Effector memory CD8-positive, alpha-beta T cell (primary cell): ENCODE measurements around the gene PHKA2.

Experiments used
- ATAC-seq: fragments of 150-1000 bp; cut with Tn5 transposase; replicated peaks from 2 replicates; pipeline ENCODE4 v1.10.0; 2021; ENCODE audit warnings: mild to moderate bottlenecking, moderate library complexity
- DNase-seq, 3 experiments: peaks; one replicate each; pipeline ENCODE4 v3.0.0; 2021
- H3K27ac Mint-ChIP-seq, 2 donors: one replicate each; pipeline ENCODE4 v1.8.0; 2022; ENCODE audit warnings: mild to moderate bottlenecking in 2 of 2, mixed read lengths in 2 of 2, moderate library complexity in 2 of 2
- H3K27me3 Mint-ChIP-seq, 2 donors: one replicate each; pipeline ENCODE4 v1.8.0; 2022; ENCODE audit warnings: mixed read lengths in 2 of 2
- H3K36me3 Mint-ChIP-seq: one replicate; pipeline ENCODE4 v1.8.0; 2022; ENCODE audit warnings: mild to moderate bottlenecking, moderate library complexity, mixed read lengths; ENCODE audit not compliant: insufficient read depth
- H3K4me1 Mint-ChIP-seq, 2 donors: one replicate each; pipeline ENCODE4 v1.8.0; 2022; ENCODE audit warnings: low read depth in 2 of 2, mixed read lengths in 2 of 2
- H3K4me3 Mint-ChIP-seq, 2 donors: one replicate each; pipeline ENCODE4 v1.8.0; 2022; ENCODE audit warnings: mild to moderate bottlenecking in 2 of 2, mixed read lengths in 2 of 2, moderate library complexity in 2 of 2
- H3K9me3 Mint-ChIP-seq, 2 donors: one replicate each; pipeline ENCODE4 v1.8.0; 2022; ENCODE audit warnings: mixed read lengths in 2 of 2

The PHKA2 gene

DNA sequence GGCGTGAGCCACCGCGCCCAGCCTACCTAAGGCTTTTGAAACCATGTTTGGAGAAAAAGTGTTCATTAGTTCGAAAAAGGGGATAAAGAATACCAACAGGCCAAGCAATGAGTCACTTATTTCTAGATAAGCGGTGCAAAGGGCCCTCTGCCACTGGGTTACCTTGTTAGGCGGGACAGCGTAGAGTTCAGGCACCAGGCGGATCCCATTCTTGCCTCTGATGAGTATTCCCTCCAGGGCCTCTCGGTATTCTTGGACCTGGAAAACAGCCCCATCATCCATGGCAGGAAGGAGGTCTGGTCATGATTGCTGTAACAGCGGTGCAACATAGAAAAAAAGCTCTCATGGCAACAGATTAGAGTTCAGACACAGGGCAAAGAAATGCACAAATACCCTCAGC, 48.0 kb downstream of the PHKA2 start:
- H3K36me3 Mint-ChIP-seq, result peaks cover 17% of the 10 kb centered on the region
- H3K27me3 Mint-ChIP-seq, result no peaks in the 10 kb centered on the region
- DNase-seq, result no peak
- no peaks in the 10 kb centered on the region for H3K9me3 Mint-ChIP-seq
- ATAC-seq, result no peak
- no peaks in the 10 kb centered on the region for H3K4me1 Mint-ChIP-seq
- no peak overlapping the region for H3K4me3 Mint-ChIP-seq
- H3K27ac Mint-ChIP-seq, result no peak overlapping the region

DNA sequence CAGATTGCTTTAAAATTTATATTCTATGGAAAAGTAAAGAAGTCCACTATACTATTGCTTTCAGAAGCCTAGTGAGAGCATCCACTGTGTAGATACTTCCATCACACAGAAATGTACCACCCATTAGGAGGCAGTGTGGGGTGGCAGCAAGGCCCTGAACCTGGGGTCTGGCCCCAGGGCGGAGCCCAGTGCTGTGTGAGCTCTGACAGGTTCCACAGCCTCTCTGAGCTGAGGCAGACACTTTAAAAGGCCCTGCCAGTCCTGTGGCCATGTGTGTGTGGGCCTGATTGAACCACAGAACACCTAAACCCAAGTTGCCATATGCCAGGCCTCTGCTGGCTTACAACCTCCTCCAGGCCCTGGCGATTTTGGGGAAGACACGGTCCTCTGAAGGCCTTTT, 49.2 kb downstream of the PHKA2 start:
- no peak overlapping the region for H3K4me3 Mint-ChIP-seq
- no peak for DNase-seq
- ATAC-seq, result no peak
- no peaks in the 10 kb centered on the region for H3K27me3 Mint-ChIP-seq
- peaks cover 17% of the 10 kb centered on the region for H3K36me3 Mint-ChIP-seq
- no peaks in the 10 kb centered on the region for H3K9me3 Mint-ChIP-seq
- no peak overlapping the region for H3K27ac Mint-ChIP-seq
- H3K4me1 Mint-ChIP-seq, result no peaks in the 10 kb centered on the region

DNA sequence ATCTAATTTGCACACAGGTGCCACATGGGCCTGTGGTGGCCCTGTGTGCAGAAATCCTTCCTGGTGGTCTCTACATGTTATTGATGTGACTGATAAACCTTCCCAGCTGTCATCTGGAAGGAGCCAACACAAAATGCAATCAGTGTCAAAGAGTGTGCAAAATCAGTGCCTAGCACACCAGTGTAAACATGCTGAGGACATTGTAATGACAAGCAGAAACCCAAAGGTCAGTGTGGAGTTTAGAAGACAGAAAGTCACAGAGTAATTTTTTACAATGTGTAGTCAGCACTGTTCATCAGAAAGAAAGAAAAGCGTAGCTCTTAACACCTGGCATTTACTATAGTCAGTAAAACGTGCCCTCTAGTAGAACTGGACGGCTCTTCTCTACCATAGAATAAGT, 50.3 kb downstream of the PHKA2 start:
- no peak overlapping the region for H3K27ac Mint-ChIP-seq
- ATAC-seq (no peak), DNase-seq (no peak)
- H3K36me3 Mint-ChIP-seq, result peaks cover 21% of the 10 kb centered on the region
- no peaks in the 10 kb centered on the region for H3K9me3 Mint-ChIP-seq
- H3K4me1 Mint-ChIP-seq, result no peaks in the 10 kb centered on the region
- H3K4me3 Mint-ChIP-seq, result no peak overlapping the region
- no peaks in the 10 kb centered on the region for H3K27me3 Mint-ChIP-seq

DNA sequence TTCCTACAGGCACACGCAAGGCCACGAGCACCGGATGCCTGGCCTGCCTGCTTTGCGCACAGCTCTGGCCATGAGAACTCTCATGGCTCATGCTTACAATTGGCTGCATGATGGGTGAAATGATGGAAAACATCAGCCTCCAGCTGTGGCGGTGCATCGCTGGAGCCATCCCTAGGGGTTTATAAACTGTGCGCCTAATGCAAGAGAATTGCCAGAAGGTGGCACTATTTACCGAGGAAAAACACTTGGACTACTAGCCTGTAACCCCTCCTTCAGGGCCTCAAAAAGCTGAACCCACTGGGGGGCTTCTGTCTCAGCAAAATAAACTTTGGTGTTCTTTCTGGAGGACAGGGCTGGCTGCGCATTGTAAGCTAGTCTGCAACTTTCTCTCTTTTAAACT, 51.9 kb downstream of the PHKA2 start:
- H3K9me3 Mint-ChIP-seq, result no peaks in the 10 kb centered on the region
- no peak overlapping the region for H3K27ac Mint-ChIP-seq
- DNase-seq (no peak), ATAC-seq (no peak)
- H3K27me3 Mint-ChIP-seq, result no peaks in the 10 kb centered on the region
- H3K36me3 Mint-ChIP-seq, result peaks cover 17% of the 10 kb centered on the region
- H3K4me3 Mint-ChIP-seq, result no peak overlapping the region
- H3K4me1 Mint-ChIP-seq, result no peaks in the 10 kb centered on the region

DNA sequence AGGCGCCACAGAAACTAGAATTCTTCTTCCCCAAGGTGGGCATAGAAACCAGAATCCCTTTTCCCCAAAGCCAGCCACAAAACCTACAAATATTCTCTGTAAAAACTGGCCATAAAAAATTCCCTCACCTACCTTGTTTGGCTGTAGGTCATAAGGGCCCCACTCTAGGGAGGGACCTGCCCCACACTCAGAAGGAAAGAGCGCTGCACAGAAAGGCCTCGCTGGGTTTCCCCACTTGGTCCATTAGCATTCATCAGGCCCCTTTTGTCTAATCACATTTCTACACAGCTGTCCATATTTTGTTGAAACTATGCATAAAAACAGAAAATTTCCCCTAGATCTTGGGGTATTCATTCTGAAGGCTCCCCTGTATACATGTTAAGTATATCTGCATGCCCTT, 54.1 kb downstream of the PHKA2 start:
- Mint-ChIP-seq H3K27ac (no peak overlapping the region), H3K9me3 (no peaks in the 10 kb centered on the region), H3K36me3 (peaks cover 7% of the 10 kb centered on the region), H3K4me3 (no peak overlapping the region), H3K4me1 (no peaks in the 10 kb centered on the region), H3K27me3 (no peaks in the 10 kb centered on the region)
- DNase-seq, result no peak
- ATAC-seq, result no peak

DNA sequence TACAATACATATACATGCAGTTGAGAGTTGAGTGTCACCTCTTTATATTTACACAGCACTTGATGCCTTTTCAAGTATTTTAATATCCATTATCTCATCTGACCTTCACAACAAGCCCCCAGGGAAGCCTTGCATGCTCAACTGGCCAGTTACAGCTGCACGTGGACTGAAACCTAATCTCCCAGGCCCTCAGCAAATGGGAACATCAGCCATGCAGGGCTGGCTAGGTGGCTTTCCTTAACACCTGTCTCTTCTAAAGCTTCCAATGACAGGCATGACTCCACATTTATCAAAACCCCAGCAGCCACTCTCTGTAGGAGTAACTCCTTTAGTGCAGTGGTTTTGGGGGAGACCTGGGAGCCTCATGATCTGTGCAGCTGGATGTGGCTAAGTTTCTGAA, 56.4 kb downstream of the PHKA2 start:
- Mint-ChIP-seq H3K27ac (no peak overlapping the region), H3K4me3 (no peak overlapping the region), H3K36me3 (peaks cover 4% of the 10 kb centered on the region), H3K9me3 (no peaks in the 10 kb centered on the region), H3K27me3 (no peaks in the 10 kb centered on the region), H3K4me1 (no peaks in the 10 kb centered on the region)
- ATAC-seq, result no peak
- DNase-seq, result no peak

DNA sequence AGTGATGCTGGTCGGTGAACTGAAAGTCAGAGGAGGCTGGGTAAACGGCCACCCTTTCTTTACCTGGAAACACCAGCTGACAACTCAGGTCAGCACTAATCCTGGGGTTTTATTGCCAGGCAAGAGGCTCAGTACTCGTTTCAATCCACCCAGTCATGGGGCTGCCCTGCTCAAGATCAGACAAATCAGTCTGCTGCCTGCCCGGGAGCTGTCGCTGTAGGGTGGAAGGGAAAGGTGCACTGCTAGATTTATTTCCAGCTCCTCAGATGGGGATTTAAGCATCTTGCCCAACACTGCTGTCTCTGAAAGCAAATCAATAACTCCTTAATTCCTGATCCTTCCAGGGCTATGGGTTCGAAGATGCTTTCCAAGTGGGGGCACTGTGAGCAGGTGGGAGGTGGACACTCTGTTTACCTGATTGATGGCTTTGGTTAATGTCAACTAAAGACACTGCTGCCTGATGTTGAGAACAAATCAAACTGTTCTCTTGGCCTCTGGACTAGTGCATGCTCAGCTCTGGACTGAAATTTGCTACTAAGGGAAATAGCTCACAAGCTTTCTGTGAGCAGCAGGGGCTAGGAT, 59.3 kb downstream of the PHKA2 start:
- DNase-seq (no peak), ATAC-seq (no peak)
- Mint-ChIP-seq H3K27me3 (no peaks in the 10 kb centered on the region), H3K9me3 (no peaks in the 10 kb centered on the region), H3K4me1 (no peaks in the 10 kb centered on the region), H3K4me3 (no peak overlapping the region), H3K36me3 (peaks cover 2% of the 10 kb centered on the region), H3K27ac (no peak overlapping the region)

DNA sequence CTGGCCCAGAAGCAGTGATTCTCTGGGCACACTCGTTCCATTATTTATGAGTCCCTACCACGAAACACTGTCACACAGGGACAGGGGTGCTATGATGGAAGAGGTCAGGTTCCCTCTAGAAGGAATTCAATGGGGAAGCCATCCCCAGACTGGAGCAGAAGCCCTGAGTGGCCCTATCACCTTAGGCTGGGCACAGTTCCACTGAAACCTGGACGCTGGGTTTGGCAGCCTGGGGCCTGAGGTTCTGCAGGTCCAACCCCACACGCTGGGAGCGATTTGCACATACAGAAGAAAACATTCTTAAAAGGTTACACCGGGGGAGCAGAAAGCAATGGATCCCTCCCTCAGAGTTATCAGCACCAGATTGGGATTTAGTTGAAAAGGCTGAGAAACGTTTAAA, 63.3 kb downstream of the PHKA2 start:
- no peak for ATAC-seq
- Mint-ChIP-seq H3K9me3 (no peaks in the 10 kb centered on the region), H3K36me3 (peaks cover 7% of the 10 kb centered on the region), H3K4me3 (no peak overlapping the region), H3K4me1 (no peaks in the 10 kb centered on the region), H3K27ac (no peak overlapping the region), H3K27me3 (no peaks in the 10 kb centered on the region)
- no peak for DNase-seq

DNA sequence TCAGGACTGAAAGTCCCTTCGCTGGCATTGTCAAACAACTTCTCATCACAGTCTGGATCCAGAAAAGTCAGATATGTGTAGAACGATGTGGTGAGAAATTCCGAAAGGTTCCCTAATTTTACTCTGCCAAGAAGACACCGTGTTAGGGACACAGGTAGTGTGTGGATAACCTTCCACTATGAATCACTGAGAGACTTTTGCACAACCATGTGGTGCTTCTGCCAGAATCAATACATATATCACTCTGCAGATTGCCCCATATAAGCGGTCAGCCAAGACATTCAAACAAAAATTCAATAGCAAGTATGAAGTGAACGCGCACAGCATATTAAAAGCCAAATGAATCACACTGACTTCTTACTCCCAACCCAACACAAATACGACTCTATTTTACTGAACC, 63.8 kb downstream of the PHKA2 start:
- Mint-ChIP-seq H3K27ac (no peak overlapping the region), H3K4me1 (no peaks in the 10 kb centered on the region), H3K27me3 (no peaks in the 10 kb centered on the region), H3K9me3 (no peaks in the 10 kb centered on the region), H3K36me3 (peaks cover 7% of the 10 kb centered on the region), H3K4me3 (no peak overlapping the region)
- no peak for DNase-seq
- no peak for ATAC-seq

DNA sequence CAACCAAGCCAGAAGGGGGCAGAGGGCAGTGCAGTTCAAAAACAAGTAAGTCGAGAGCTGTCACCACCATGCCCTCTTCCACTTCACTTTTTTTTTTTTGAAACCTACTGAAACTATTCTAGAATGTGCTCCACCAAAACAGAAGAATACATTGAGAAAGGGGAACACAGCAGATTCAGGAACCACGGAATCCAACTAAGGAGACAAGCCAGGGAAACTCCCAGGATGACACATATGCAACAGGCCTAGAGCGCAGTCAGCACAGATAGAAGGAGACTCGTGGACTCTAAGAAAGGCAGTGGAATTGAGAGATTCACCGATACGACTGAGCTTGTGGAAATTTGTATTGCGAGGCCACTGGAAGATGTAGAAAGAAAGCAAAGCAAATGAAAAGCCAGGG, 66.1 kb downstream of the PHKA2 start:
- no peak overlapping the region for H3K27ac Mint-ChIP-seq
- H3K27me3 Mint-ChIP-seq, result no peaks in the 10 kb centered on the region
- no peaks in the 10 kb centered on the region for H3K9me3 Mint-ChIP-seq
- ATAC-seq (no peak), DNase-seq (no peak)
- no peaks in the 10 kb centered on the region for H3K4me1 Mint-ChIP-seq
- peaks cover 13% of the 10 kb centered on the region for H3K36me3 Mint-ChIP-seq
- H3K4me3 Mint-ChIP-seq, result no peak overlapping the region

DNA sequence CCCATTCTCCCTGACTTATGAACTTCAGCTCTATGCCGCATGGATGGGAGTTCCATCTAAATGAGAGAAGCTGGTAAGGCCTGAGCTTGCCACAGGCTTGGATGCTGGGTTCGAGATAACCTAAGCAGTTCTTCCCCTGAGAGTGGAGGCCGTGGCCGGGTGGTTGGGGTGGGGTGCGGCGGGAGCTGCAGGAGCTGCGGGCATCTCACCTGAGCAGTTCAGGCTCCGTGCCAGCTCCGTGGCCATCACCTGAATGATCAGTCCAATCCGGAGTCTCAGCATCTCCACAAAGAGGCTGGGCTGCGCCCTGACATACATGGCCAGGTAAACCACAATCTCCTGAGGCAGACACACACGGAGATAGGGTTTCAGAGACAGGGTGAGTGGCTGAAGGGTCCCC, 77.6 kb downstream of the PHKA2 start:
- no peak for DNase-seq
- Mint-ChIP-seq H3K4me1 (no peaks in the 10 kb centered on the region), H3K4me3 (no peak overlapping the region), H3K27me3 (no peaks in the 10 kb centered on the region), H3K36me3 (peaks cover 36% of the 10 kb centered on the region), H3K9me3 (no peaks in the 10 kb centered on the region), H3K27ac (no peak overlapping the region)
- ATAC-seq, result no peak

DNA sequence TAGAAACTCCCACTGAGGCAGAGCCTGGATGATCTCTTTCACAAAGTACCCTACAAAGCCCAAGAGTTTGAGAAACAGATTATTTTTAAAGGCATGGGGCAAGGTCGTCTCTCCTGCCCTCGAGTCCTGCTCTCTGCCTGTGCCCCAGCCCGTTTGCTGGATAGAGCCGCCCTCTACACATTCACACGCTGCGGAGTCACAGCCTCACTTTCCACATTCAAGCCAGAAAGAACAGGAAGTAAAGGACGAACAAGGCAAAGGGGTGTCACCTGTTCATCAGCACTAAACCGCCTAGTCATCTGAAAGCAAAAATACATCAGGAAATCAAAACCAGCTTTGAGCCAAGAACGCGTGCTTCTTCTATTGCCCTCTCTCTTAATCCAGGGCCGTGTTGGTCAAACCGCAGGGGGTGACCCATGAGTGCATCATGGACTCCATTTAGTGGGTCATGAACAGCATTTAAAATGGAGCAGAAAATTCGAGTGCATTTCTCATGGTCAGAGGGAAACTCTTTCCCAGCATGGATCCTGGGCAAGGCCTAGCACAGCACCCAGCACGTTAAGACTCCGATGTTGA, 83.4 kb downstream of the PHKA2 start:
- Mint-ChIP-seq H3K4me1 (no peaks in the 10 kb centered on the region), H3K4me3 (no peak overlapping the region), H3K36me3 (peaks cover 11% of the 10 kb centered on the region), H3K27me3 (no peaks in the 10 kb centered on the region), H3K9me3 (no peaks in the 10 kb centered on the region), H3K27ac (no peak overlapping the region)
- DNase-seq (no peak), ATAC-seq (no peak)

DNA sequence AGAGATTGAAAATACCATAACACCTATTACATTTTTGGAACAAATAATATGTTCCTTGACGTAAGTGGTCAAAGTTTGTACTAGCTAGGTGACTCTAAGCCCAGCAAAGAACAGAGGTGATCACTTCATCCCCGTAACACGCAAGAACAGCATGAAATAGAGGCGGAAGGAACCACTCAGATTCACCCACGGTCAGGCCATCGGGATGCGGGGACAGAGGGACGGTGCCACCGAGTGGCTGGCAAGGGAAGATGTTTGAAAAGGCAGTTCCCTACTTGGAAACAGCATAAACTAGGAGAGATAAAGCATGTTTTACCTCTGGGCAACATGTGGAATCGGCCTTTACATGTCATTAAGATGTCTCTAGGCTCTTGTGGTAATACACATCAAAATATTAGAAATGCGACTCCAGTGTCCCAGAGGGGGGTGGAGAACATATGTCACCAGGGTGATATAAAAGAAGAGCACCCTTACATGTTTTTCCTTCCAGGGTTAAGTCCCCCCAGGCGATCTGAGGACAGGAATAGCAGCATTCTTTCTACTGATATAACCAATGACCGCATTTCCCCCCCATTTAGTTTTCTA, 84.0 kb downstream of the PHKA2 start:
- DNase-seq (no peak), ATAC-seq (no peak)
- H3K36me3 Mint-ChIP-seq, result peaks cover 11% of the 10 kb centered on the region
- H3K4me1 Mint-ChIP-seq, result no peaks in the 10 kb centered on the region
- no peaks in the 10 kb centered on the region for H3K9me3 Mint-ChIP-seq
- no peaks in the 10 kb centered on the region for H3K27me3 Mint-ChIP-seq
- H3K4me3 Mint-ChIP-seq, result no peak overlapping the region
- H3K27ac Mint-ChIP-seq, result no peak overlapping the region

DNA sequence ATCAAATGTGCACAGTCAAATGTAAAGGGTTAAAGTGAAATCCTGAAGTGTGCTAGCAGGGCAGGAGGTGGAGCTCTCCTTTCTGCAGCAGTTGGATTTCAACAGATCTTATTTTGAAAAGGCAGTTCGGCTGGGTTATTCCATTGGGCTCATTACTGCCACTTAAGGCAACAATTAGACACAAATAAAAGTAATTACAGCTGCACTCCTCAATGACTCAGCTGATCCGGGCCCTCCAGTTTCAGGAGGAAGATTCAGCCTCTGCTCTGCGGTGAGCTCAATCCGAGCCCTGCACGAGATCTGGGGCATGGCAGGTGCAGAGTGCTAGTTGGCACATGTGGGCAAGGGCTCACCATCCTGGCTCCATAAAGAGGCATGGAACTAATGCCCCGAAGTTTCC, 85.4 kb downstream of the PHKA2 start:
- H3K36me3 Mint-ChIP-seq, result peaks cover 11% of the 10 kb centered on the region
- DNase-seq, result no peak
- no peak for ATAC-seq
- no peaks in the 10 kb centered on the region for H3K27me3 Mint-ChIP-seq
- H3K4me3 Mint-ChIP-seq, result no peak overlapping the region
- no peaks in the 10 kb centered on the region for H3K4me1 Mint-ChIP-seq
- no peak overlapping the region for H3K27ac Mint-ChIP-seq
- no peaks in the 10 kb centered on the region for H3K9me3 Mint-ChIP-seq
